NCI-H748 (cell line): ENCODE results near the gene SLC1A5.
A peak's percentile ranks its signal among the peaks of the same experiment; 100 is the strongest.
"Not testable (repeated sequence)": the region's sequence is repeated elsewhere in the genome, so short reads cannot be mapped to it uniquely, and the experiment has no call there.

Experiments
- DNase-seq: peaks from one replicate; lab custom pipeline; 2025; ENCODE audit not compliant: unreplicated experiment; lab: John Stamatoyannopoulos, UW

Gene SLC1A5

DNA sequence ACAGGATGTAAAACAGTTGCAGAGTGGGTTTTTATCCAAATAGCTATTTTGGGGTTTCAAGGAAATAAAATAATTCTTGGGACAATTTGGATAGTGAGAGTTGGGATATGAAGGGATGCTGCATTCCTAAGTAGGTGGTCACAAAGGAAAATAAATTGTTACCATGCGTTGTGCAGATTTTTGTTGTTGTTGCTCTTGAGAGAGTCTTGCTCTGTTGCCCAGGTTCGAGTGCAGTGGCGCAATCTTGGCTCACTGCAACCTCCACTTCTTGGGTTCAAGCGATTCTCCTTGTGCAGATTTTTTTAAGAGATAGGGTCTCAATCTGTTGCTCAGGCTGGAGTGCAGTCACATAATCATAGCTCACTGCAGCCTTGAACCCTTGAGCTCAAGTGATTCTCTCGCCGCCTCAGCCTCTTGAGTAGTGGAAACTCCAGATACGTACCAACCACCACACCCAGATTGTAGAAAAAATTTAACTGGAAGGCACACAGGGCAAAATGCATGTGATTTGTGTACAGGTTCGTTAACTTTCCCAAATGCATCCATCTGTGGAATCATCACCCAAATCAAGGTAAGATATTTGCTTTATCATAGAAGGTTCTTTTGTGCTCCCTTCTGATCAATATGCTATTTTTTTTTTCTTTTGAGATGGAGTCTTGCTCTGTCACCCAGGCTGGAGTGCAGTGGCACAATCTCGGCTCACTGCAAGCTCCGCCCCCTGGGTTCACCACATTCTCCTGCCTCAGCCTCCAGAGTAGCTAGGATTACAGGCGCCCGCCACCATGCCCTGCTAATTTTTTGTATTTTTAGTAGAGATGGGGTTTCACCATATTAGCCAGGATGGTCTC, 16.0 kb downstream of the SLC1A5 start:
- no peak for DNase-seq

DNA sequence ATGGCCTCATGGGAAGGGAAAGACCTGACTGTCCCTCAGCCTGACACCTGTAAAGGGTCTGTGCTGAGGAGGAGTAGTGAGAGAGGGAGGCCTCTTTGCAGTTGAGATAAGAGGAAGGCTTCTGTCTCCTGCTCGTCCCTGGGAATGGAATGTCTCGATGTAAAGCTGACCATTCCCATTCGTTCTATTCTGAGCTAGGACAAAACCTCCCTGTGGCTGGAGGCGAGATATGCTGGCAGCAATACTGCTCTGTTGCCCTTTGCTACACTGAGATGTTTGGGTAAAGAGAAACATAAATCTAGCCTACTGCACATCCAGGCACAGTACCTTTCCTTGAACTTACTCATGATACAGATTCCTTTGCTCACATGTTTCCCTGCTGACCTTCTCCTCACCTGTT, 19.6 kb downstream of the SLC1A5 start:
- DNase-seq, result not testable (repeated sequence)

DNA sequence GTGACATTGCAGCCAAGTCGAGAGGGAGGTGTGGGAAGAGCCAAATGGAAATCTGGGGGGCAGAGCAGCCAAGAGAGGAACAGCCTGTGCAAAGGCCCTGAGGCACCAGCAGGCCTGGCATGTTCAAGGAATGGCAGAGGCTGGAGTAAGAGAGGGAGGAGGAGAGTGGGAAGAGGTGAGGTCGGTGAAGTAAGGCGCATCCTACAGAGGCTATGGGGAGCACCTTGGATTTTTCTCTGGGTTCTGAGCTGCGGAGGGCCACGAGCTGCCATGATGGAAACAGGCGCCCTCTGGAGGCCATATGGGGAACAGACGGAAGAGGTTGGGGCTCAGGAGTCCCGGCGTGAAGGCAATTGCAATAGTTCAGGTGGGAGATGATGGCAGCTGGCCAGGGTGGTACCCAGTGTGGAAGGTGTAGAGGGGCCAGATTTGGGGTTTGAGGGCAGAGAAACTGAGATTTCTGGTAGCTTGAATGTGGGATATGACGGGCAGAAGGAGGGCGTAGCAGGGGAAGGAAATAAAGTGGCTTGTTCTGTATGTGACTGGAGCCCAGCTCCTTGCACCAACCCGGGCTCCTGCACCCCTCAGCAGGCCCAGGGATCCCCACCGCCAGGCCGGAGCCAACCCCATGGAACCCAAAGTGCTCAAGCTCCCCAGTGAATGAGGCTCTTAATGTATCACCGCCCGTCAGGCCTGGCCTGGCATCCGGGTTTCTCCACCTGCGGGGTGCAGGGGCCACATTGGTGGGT, 21.7 kb downstream of the SLC1A5 start:
- DNase-seq, result peak; percentile 79

DNA sequence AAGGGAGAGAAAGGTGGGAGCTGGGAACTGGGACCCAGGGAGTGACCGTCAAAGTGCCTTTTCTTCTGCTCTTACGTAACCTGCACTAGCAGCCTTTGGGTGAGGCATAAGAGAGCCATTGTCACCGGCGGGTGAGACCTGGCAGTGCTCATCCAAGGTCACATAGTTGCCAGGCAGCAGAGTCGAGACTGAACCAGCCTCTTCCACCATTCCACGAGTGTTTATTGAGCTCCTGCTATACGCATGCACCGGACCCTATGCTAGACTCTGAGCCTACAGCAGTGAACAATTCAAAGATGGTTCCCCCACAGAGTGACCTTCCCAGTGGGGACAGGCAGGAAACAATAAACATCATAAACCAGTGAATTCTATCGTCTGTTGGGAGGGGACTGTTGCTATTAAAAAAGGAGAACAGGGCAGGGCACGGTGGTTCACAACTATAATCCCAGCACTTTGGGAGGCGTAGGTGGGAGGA, 23.5 kb downstream of the SLC1A5 start:
- DNase-seq, result peak; percentile 45

DNA sequence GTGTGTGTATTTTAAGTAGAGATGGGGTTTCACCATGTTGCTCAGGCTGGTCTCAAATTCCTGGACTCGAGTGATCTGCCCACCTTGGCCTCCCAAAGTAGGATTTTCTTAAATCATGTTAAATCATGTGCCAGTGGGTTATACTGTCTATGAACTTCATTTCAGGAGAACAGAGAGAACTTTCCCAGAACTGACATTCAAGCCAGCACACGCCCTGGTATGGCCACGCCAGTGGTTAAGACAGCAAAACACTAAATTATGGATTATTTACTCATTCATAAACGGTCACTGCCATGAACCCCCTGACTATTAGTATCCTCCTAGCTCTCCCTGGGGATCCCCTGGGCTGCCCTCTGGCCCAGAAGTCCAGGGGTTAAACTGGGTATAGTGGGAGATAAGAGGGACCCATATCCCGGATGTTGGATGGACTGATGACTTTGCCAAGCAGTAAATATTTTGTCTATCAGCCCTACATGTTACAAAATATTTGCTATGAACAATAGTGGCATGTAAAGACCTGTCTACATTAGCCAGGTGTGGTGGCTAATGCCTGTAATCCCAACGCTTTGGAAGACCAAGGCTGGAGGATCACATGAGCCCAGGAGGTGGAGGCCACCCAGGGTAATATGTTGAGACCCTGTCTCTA, 26.0 kb downstream of the SLC1A5 start:
- DNase-seq, result peak; percentile 59

DNA sequence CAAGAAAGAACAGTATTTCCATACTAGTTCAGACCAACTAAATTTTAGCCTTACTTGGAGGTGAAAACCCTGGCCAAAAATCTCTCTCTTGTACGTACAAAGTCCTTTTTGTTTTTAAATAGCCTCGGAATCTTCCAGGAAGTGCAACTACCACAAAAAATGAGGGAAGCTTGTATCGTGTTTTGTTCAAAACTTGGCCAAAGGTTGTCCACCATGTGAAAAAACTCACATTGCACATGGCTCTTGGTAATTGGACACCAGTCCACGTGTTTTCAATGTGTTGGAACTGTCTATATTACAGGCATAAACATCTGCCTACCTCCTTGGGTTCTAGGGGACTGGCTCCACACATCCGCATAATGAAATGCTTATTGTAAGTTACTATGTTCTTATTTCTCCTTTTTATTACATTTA, 27.0 kb downstream of the SLC1A5 start:
- no peak for DNase-seq

DNA sequence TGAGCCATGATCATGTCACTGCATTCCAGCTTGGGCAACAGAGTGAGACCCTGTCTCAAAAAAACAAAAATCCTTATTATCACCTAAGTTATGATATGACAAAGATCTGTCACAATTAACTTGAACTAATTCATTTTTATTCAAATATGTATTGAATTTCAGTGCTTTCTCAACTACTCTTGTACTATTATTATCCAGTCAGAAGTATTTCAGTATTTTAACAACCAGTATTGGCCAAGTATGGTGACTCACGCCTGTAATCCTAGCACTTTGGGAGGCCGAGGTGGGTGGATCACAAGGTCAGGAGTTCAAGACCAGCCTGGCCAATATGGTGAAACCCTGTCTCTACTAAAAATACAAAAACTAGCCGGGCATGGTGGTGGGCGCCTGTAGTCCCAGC, 27.5 kb downstream of the SLC1A5 start:
- DNase-seq, result not testable (repeated sequence)

DNA sequence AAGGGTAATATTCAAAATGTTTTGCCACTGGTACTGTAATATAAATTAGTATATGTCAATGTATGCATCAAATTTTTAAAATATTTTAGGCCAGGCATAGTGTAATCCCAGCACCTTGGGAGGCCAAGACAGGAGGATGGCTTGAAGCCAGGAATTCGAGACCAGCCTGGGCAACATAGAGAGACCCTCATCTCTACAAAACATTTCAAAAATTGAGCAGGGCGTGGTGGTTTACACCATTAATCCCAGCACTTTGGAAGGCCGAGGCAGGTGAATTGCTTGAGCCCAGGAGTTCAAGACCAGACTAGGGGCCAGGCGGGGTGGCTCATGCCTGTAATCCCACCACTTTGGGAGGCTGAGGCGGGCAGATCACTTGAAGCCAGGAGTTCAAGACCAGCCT, 28.0 kb downstream of the SLC1A5 start:
- no peak for DNase-seq

DNA sequence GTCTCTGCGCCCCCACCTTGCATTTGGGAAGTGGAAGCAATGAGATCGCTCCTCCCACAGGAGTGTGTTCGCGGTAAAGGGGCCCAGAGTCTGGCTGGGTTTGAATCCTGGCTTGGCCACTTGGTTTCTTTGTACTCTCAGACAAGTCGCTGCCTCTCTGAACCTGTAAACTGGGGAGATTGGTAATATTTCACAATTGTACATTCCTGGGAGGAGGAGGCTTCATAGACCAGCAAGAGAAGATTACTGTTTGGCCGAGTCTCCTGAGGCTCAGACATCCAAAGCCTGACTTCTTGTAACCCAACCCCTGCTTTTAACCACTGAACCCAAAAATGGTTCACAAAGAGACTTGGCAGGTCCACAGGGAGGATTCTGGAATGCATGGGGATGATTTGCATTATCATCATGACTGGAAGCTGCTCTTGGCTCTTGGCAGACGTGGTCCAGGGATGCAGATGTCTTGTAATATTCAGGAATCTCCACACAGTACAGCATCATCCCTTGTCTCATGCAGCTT, 28.5 kb downstream of the SLC1A5 start:
- no peak for DNase-seq

DNA sequence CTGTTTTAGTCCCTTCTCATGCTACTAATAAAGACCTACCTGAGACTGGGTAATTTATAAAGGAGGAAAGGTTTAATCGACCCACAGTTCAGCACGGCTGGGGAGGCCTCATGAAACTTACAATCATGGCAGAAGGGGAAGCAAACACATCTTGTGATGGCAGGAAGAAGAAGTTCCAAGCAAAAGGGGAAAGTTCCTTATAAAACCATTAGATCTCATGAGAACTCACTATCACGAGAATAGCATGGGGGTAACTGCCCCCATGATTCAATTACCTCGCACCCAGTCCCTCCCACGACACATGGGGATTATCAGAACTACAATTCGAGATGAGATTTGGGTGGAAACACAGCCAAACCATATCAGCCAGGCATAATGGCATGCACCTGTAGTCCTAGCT, 29.2 kb downstream of the SLC1A5 start:
- no peak for DNase-seq

DNA sequence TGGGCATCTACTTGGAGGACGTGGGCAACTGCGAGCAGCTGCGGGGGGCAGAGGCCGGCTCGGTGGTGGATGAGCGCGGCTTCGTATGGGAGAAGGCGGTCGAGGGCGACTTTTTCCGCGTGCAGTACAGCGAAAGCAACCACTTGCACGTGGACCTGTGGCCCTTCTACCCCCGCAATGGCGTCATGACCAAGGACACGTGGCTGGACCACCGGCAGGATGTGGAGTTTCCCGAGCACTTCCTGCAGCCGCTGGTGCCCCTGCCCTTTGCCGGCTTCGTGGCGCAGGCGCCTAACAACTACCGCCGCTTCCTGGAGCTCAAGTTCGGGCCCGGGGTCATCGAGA, 31.9 kb downstream of the SLC1A5 start:
- no peak for DNase-seq

DNA sequence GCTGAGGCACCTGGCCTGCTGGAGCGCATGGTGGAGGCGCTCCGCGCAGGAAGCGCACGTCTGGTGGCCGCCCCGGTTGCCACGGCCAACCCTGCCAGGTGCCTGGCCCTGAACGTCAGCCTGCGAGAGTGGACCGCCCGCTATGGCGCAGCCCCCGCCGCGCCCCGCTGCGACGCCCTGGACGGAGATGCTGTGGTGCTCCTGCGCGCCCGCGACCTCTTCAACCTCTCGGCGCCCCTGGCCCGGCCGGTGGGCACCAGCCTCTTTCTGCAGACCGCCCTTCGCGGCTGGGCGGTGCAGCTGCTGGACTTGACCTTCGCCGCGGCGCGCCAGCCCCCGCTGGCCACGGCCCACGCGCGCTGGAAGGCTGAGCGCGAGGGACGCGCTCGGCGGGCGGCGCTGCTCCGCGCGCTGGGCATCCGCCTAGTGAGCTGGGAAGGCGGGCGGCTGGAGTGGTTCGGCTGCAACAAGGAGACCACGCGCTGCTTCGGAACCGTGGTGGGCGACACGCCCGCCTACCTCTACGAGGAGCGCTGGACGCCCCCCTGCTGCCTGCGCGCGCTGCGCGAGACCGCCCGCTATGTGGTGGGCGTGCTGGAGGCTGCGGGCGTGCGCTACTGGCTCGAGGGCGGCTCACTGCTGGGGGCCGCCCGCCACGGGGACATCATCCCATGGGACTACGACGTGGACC, 32.4 kb downstream of the SLC1A5 start:
- no peak for DNase-seq

DNA sequence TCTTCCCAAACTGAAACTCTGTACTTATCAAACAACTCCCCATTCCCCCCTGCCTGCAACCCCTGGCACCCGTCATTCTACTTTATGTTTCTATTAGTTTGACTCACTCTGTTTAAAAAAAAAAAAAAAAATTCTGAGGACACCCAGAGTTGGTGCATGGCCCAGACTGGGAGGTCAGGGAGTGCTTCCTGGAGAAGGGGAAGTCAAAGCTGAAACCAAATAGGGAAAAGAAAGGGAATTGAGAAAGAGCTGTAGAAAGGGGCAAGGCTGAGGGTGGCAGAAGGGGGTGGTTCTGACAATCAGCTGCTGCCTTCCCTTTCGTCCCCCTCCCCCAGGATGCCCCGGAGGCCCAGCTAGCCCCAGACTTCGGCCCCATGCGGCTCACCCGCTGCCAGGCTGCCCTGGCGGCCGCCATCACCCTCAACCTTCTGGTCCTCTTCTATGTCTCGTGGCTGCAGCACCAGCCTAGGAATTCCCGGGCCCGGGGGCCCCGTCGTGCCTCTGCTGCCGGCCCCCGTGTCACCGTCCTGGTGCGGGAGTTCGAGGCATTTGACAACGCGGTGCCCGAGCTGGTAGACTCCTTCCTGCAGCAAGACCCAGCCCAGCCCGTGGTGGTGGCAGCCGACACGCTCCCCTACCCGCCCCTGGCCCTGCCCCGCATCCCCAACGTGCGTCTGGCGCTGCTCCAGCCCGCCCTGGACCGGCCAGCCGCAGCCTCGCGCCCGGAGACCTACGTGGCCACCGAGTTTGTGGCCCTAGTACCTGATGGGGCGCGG, 33.1 kb downstream of the SLC1A5 start:
- no peak for DNase-seq

DNA sequence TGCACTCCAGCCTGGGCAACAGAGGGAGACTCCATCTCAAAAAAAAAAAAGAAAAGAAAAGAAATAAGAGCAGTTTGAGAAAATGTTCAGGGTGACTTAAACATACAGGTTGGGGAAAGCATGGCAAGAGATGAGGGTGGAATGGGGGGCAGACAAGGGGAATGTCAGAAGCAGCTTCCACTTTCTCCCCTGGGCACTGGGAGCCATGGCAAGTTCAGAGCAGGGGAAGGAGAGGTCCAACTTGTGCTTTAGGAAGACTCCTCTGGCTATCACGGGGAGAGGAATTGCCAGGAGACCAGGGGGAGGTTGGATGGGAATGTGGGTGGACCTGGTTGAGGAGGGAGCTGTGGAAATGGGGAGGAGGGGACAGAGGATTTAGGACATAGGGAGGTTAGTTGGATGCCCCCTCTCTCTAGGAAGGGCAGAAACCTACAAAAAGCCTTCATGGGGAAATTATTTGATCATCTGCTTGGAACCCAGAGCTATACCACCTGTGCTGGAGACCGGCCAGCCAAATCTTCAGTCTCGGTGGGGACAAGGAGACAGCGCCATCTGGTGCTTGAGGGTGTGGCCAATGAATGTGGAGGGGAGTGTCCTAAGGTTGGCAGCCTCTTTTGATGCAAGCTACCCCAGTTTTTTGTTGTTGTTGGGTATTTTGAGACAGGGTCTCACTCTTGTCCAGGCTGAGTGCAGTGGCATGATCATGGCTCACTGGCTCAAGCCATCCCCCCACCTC, 34.8 kb downstream of the SLC1A5 start:
- peak; percentile 76 for DNase-seq

DNA sequence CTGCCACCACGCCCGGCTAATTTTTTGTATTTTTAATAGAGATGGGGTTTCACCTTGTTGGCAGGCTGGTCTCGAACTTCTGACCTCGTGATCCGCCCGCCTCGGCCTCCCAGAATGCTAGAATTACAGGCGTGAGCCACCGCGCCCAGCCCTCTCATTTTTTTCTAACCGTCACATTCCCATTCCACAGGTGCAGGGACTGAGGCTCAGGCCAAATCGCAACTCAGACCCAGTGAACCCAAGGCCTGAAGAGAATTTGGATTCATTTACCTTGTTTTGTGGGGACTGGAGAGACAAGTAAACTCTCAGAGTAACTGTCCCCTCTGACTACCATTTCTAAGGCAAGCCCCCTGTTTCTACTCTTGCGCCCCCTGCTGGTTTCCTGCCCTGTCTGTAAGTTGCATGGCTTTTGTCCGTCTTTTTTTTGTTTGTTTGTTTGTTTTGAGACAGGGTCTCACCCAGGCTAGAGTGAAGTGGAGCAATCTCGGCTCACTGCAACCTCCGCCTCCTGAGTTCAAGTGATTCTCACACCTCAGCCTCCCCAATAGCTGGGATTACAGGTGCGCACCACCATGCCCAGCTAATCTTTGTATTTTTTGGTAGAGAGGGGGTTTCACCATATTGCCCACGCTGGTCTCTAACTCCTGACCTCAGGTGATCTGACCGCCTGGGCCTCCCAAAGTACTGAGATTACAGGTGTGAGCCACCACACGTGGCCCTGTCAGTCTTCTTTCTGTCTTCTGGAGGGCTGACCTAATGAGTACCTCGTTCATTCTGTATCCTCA, 39.9 kb downstream of the SLC1A5 start:
- DNase-seq, result peak; percentile 63

DNA sequence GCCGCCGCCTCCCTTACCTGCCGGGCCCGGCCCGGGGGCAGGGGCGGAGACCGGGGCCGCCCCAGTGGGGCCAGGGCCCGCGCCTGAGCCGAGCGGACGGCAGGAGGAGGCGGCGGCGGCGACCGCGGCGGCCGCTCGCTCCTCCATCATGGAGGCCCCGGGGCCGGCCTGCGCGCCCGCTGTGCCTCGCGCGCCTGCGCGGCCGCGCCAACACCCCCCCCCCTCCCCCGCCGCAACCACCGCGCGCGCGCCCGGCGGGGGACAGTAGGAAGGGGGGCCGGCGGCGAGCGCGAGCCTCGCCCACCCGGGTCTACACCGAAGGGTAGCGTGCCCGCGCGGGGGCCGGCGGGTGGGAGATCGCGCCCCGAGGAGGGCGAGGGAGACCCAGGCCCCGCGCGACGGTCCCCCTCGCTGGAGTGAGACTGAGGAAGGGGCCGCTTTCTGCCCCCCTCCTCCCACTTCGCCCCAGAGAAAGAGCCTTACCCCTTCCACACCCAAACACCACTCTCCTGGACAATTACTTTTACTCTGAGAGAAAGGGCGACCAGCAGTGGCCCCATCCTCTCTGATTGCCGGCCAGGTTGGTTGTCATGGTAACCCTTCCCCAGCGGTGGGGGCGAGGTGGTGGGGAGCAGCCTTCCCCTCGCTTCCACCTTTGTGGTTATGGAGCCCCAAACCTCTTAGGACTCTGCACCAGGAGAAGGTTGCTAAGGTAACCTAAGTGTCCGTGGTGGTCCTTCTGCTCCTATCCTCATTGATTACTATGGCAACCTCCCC, 41.9 kb downstream of the SLC1A5 start, which contains the start of gene STRN4:
Gene STRN4, minus strand, starts transcription at position 170 of the 777 bp plus-strand sequence. Its CDS starts 20 bp downstream, at position 150.
- DNase-seq, result peak; percentile 96

DNA sequence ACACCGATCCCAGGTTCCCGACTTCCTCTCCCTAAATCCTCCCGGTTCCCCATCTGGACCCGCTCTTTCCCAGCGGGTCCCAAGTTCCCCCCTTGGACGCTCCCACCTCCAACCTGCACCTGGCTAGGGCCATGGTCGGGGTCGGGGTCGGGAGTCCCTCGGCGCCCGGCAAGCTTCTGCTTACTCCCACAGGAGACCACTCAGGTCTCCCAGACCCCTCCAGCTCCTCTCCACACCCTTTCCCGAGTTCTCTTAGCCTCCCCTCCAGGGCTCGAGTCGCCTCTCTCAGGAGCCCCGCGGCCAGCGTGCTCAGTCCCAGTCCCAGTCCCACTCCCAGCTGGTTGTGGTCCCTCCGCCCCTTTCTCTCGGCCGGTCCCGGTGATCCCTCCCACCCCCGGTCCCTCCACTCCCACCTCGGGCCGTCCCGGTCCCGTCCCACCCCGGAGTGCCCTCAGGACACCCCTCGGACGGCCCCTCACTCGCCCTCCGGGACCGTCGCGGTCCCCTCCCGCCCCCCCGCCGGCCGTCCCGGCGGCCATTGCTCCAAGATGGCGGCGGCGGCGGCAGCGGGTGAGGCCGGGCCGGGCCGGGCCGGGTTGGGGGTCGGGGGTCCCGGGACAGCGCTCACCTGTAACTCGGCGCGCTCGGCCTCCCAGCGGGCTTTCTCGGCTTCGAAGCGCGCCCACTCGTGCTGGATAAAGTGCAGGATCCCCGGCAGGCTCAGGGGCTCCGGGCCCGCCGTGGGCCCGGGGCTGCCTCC, 42.7 kb downstream of the SLC1A5 start, which contains the start of gene FKRP:
Gene FKRP, plus strand, starts transcription at position 537 of the 760 bp plus-strand sequence. CDS start 9,394 bp downstream, outside the sequence.
- peak; percentile 47 for DNase-seq
